Measurements from ENCODE around the gene MAPK4.

The MAPK4 gene

DNA sequence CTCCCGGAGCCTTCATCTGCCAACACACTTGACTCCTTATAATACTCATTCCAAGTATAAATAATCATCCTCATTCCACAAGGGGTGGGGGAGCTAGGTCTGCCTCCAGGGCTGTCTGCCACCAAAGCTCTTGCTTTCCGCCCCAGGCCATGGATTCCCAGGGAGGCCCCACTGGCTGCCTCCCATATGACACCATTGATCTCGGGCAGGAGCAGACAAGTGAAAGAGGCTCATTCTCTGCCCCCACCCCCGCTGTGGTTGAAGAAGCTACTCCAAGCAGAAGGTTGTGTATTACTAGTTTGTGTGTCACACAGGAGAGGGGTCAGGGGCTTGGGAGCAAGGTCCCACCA lies 160.4 kb downstream of the MAPK4 start:
- Mint-ChIP-seq H3K36me3 (no peaks in the 10 kb centered on the region), H3K27me3 (peaks cover 51% of the 10 kb centered on the region), H3K4me1 (no peaks in the 10 kb centered on the region), H3K27ac (no peak overlapping the region), H3K4me3 (no peak overlapping the region), H3K9me3 (peaks cover 12% of the 10 kb centered on the region)
- no peak for ATAC-seq

DNA sequence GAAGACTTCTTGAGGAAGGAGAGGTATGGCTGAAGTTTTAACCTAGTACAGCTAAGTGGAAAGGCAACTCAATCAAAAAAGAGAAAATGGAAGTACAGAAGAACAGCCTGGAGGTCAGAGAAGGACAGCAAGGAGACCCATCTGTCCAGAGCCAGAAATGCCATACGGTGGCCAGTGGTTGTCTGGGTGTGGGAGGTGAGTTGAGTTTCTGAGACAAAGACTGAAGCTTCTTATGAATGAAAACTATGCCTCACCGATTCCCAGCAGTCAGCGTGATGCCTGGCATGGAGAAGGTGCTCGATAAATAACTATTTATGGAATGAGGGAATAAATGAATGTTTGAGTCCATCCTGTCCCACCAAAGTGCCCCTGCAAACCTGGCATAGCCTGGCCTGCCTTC lies 161.1 kb downstream of the MAPK4 start:
- no peak for ATAC-seq
- Mint-ChIP-seq H3K36me3 (no peaks in the 10 kb centered on the region), H3K4me1 (no peaks in the 10 kb centered on the region), H3K9me3 (peaks cover 9% of the 10 kb centered on the region), H3K4me3 (no peak overlapping the region), H3K27me3 (peaks cover 54% of the 10 kb centered on the region), H3K27ac (no peak overlapping the region)

DNA sequence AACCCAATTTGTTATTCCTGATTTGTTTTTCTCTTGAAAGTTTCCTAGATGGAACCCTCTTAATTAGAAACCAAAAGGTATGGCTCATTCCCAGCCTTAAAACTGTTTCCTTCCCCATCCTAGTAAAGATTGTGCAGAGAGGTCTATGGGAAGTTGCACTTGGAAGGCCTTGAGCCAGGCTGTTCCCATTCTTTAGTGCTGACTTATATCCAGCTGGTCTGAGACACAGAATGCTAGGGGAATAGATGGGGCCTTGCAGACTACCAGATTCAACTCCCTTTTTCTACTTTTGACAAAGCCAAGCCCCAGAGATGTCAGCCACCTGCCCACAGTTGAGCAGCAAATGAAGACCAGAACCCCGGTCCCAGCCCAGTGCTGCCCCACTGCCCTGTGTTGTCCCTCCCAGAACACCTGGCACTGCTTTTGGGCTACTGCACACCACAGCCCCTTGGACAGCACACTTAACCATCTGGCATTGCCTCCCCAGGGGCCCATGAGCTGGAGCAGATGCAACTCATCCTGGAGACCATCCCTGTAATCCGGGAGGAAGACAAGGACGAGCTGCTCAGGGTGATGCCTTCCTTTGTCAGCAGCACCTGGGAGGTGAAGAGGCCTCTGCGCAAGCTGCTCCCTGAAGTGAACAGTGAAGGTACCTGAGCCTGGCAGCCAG lies 161.7 kb downstream of the MAPK4 start:
- Mint-ChIP-seq H3K4me1 (no peaks in the 10 kb centered on the region), H3K36me3 (no peaks in the 10 kb centered on the region), H3K9me3 (peaks cover 4% of the 10 kb centered on the region), H3K27ac (no peak overlapping the region), H3K4me3 (no peak overlapping the region), H3K27me3 (peaks cover 53% of the 10 kb centered on the region)
- no peak for ATAC-seq

DNA sequence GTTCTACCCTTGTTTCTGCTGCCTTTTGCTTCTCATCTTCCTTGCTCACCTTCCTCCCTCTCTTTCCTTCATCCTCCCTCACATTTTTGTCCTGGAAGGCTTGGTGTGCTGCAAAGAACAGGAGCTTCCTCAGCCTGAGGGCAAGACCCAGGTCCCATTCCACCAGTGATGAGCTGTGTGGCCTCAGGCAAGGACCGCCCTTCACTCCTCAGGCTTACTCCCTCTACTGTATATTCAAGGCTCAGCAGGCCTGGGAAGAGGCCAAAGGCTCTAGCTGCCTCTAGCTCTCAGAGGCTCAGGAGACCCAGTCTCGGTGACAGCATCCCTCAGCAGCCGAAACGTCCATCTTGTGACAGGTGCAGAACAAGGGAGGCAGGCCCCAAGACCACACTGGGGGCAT lies 162.4 kb downstream of the MAPK4 start:
- no peaks in the 10 kb centered on the region for H3K9me3 Mint-ChIP-seq
- peaks cover 6% of the 10 kb centered on the region for H3K4me1 Mint-ChIP-seq
- peak; percentile 38 for ATAC-seq
- H3K4me3 Mint-ChIP-seq: no peak overlapping the region
- no peak overlapping the region for H3K27ac Mint-ChIP-seq
- H3K36me3 Mint-ChIP-seq: no peaks in the 10 kb centered on the region
- peaks cover 46% of the 10 kb centered on the region for H3K27me3 Mint-ChIP-seq

DNA sequence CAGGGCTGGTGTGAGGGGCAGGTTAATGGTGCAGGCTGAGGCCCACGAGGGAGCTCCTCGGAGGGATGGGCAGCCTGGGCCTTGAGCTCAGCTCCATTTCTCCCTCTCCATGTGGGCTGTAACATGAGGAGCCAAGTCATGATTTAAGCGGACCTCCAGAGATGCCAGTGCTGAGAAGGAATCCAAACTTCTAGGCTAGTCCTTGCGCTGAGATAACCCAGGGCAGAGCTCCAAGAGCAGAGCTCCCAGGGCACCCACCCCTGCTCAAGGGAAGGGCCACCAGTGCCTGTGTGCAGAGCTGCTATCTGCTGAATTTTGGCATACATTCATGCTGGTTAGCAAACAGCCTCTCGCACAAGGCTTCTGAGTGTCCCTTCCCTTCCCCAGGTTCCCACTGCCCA lies 164.9 kb downstream of the MAPK4 start:
- no peaks in the 10 kb centered on the region for H3K36me3 Mint-ChIP-seq
- no peak overlapping the region for H3K4me3 Mint-ChIP-seq
- no peak overlapping the region for H3K27ac Mint-ChIP-seq
- H3K27me3 Mint-ChIP-seq: peaks cover 46% of the 10 kb centered on the region
- peaks cover 6% of the 10 kb centered on the region for H3K4me1 Mint-ChIP-seq
- H3K9me3 Mint-ChIP-seq: no peaks in the 10 kb centered on the region
- no peak for ATAC-seq

DNA sequence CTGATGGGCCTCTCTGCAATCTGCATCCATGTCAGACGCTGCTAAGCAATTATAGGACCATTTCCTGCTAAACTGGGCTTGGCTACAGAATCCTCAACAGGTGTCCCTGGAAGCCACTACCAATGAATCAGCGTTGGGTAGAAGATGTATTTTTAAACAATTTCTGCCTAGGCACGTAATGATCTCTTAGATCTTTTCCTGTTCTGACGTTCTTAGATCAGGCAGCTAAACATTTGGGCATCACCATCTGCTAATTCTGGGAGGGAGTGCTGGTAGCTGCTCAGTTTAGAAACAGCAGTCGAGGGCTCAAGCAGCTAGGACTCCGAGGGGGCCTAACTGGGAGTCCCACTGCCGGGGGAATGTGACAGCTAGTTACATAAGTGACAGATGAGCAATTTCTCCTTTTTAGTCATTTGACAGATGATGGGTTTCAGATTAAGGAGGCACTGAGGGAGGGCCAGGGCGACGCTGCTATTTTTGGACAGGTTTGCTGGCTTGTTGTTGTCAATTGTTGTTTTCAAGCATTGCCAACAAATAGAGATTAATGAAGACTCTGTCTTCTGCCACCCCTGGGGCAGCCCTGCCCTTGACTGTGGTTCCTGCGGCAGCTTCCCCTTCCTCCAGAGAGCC lies 167.2 kb downstream of the MAPK4 start:
- Mint-ChIP-seq H3K27ac (no peak overlapping the region), H3K36me3 (no peaks in the 10 kb centered on the region), H3K4me1 (peaks cover 6% of the 10 kb centered on the region), H3K27me3 (peaks cover 34% of the 10 kb centered on the region), H3K4me3 (no peak overlapping the region), H3K9me3 (no peaks in the 10 kb centered on the region)
- no peak for ATAC-seq

DNA sequence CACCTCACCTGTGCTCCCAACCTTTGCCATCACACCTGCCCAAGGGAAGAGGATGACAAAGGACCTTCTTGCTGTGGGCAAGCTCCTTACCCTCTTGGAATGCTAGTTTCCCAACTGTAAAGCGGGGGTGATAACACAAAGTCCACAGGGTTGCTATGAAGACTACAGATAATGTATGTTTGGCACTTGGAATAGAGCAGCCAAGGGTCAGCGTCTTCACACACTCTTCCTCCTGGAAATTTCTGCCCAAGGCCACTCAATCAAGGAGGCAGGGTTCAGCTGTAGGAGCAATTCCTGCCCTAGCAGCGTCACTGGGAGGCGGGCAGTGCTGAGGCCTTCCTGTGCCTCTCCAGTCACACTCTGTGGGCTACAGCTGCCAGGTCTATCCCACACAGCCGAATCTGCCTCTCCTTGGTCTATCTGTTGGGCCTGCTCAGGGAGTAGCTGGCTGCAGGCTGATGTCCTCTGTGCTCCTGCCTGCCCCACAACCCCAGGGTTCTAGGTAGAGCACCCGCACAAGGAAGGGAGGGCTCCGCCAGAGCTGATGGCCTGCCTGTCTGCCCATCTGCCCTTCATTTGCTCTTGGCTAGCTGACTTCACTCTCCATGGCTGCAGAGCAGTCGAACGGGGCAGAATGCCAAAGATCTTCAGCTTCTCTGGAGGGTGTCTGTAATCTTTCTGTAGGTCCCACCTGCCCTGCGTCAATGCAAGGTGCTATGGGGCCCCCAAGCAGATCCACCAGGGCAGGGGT lies 168.0 kb downstream of the MAPK4 start:
- no peak overlapping the region for H3K27ac Mint-ChIP-seq
- ATAC-seq: peak; percentile 2
- H3K36me3 Mint-ChIP-seq: no peaks in the 10 kb centered on the region
- no peak overlapping the region for H3K4me3 Mint-ChIP-seq
- no peaks in the 10 kb centered on the region for H3K9me3 Mint-ChIP-seq
- peaks cover 6% of the 10 kb centered on the region for H3K4me1 Mint-ChIP-seq
- H3K27me3 Mint-ChIP-seq: peaks cover 33% of the 10 kb centered on the region

DNA sequence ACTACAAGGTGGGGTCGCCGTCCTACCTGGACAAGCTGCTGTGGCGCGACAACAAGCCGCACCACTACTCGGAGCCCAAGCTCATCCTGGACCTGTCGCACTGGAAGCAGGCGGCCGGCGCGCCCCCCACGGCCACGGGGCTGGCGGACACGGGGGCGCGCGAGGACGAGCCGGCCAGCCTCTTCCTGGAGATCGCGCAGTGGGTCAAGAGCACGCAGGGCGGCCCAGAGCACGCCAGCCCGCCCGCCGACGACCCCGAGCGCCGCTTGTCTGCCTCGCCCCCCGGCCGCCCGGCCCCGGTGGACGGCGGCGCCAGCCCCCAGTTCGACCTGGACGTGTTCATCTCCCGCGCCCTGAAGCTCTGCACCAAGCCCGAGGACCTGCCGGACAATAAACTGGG lies 169.5 kb downstream of the MAPK4 start:
- Mint-ChIP-seq H3K4me1 (peaks cover 6% of the 10 kb centered on the region), H3K4me3 (no peak overlapping the region), H3K27me3 (peaks cover 24% of the 10 kb centered on the region), H3K9me3 (no peaks in the 10 kb centered on the region), H3K27ac (no peak overlapping the region), H3K36me3 (no peaks in the 10 kb centered on the region)
- ATAC-seq: no peak

DNA sequence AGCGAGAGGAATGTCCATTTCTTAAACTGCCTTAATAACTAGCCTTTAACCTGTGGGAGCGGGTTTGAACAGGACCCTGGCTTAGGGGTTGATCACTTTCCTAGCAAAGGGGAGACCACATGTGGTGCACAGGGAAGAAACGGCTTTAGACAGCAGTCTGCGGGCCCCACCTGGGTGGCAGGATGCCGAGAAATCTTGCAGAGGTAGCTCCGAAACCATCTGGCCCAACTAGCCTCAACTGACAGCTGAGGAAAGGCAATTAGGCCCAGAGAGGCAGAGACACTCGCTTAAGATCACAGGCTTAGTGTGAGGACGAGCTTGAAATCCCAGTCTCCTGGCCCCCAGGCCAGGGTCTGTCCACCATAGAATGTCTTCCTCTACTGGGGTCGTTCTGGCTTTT lies 170.1 kb downstream of the MAPK4 start:
- no peaks in the 10 kb centered on the region for H3K36me3 Mint-ChIP-seq
- no peaks in the 10 kb centered on the region for H3K9me3 Mint-ChIP-seq
- H3K4me3 Mint-ChIP-seq: no peak overlapping the region
- no peak for ATAC-seq
- no peak overlapping the region for H3K27ac Mint-ChIP-seq
- H3K27me3 Mint-ChIP-seq: peaks cover 24% of the 10 kb centered on the region
- peaks cover 6% of the 10 kb centered on the region for H3K4me1 Mint-ChIP-seq

DNA sequence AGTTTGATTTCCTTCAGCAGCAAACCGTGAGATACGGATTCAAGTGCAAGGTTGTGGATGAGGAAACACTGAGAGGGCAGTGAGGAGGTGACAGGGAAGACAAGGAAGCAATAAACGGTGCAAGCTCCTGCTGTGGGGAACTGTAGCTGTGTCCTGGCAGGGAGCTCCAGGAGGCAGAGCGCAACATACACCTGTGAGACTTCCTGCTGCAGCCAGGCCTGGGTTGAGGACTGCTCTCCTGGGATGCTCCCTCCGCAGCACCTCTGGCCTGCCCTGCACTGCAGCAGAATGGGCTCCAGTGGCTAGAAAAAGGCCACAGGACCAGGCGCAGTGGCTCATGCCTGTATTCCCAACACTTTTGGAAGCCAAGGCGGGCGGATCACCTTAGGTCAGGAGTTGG lies 174.5 kb downstream of the MAPK4 start:
- no peak overlapping the region for H3K27ac Mint-ChIP-seq
- H3K27me3 Mint-ChIP-seq: no peaks in the 10 kb centered on the region
- no peaks in the 10 kb centered on the region for H3K9me3 Mint-ChIP-seq
- H3K4me1 Mint-ChIP-seq: no peaks in the 10 kb centered on the region
- no peak overlapping the region for H3K4me3 Mint-ChIP-seq
- no peak for ATAC-seq
- H3K36me3 Mint-ChIP-seq: no peaks in the 10 kb centered on the region

DNA sequence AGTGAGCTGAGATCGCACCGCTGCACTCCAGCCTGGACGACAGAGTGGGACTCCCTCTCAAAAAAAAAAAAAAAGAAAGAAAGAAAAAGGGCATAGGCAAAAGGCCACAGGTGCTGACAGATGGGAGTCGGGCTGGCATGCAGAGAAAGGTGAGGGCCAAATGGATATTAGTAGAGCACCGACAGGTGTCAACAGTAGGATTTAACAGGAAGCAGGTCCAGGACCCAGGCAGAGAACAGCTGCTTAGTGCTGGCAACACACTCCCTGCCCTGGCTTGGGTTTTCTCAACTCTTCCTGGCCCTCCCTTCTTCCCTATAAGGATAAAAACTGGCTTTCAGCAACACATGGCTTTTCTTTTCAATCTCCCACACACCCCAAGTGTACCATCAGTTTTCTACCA lies 175.0 kb downstream of the MAPK4 start:
- no peaks in the 10 kb centered on the region for H3K27me3 Mint-ChIP-seq
- no peak overlapping the region for H3K27ac Mint-ChIP-seq
- no peaks in the 10 kb centered on the region for H3K36me3 Mint-ChIP-seq
- no peak for ATAC-seq
- no peaks in the 10 kb centered on the region for H3K9me3 Mint-ChIP-seq
- no peaks in the 10 kb centered on the region for H3K4me1 Mint-ChIP-seq
- no peak overlapping the region for H3K4me3 Mint-ChIP-seq

DNA sequence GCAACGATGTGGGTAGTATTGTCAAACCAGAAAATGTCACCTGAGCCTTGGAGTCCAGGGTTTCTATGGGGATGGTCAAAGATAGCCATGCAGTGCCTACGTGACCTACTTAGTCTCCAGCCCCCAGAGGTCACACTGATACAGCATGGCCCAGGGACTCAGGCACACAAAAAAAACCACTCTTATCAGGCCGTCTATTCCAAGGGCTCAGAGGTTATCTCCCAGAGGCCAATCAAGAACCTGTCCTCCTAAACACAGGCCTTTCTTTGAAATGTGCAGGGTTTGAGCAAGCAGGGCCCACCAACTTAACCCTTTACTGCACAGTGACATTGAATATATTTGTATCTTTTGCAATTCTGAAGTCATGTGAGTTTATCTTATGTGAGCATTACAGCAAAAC lies 177.2 kb downstream of the MAPK4 start:
- no peak overlapping the region for H3K27ac Mint-ChIP-seq

DNA sequence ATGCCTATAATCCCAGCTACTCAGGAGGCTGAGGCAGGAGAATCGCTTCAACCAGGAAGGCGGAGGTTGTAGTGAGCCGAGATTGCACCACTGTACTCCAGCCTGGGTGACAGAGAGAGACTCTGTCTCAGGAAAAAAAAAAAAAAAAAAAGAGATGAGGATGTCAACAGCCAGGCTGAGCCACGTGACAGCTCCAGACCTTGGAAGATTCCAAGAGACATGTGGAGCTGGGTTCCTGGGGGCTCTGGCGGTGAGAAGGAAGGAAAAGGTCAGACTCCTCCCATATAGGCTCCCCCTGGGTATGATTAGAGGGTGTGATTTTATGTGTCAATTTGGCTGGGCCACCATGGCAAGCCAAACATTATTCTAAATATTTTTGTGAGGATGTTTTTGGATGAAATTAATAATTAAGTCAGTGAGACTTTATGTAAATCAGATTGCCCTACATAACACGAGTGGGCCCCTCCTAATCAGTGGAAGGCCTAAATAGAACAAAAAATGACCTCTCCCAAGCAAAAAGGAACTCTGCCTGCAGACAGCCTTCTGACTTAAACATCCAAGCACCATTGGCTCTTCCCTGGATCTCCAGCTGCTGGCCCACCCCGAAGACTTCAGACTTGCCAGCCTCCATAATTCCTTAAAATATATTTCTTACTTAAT lies 178.3 kb downstream of the MAPK4 start:
- Mint-ChIP-seq H3K27ac (no peak overlapping the region), H3K4me3 (no peak overlapping the region), H3K9me3 (no peaks in the 10 kb centered on the region), H3K4me1 (no peaks in the 10 kb centered on the region), H3K27me3 (no peaks in the 10 kb centered on the region), H3K36me3 (no peaks in the 10 kb centered on the region)
- no peak for ATAC-seq

More for the DNA sequence above, 177.2 kb downstream of the MAPK4 start:
- Mint-ChIP-seq H3K9me3 (no peaks in the 10 kb centered on the region), H3K36me3 (no peaks in the 10 kb centered on the region), H3K4me1 (no peaks in the 10 kb centered on the region), H3K4me3 (no peak overlapping the region), H3K27me3 (no peaks in the 10 kb centered on the region)
- no peak for ATAC-seq

DNA sequence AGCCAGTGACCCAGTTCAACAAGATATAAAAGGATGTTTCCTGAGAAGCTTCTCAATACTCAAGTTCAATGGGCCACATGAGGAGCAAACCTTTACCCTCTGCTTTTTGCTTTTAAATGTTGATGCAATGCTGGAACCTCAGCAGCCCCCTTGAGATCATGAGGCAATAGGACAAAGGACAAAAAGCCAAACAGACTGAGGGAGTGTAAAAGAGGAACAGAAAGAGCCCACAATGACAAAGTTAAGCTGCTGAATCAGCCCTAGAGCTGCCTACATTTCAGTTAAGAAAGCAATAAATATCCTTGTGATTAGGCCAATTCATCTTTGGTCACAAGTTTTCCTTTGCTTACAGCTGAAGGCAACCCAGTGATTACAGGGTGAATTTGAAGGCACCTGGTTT lies 183.1 kb downstream of the MAPK4 start:
- Mint-ChIP-seq H3K36me3 (no peaks in the 10 kb centered on the region), H3K27me3 (peaks cover 19% of the 10 kb centered on the region), H3K9me3 (peaks cover 9% of the 10 kb centered on the region), H3K4me3 (no peak overlapping the region), H3K27ac (no peak overlapping the region), H3K4me1 (no peaks in the 10 kb centered on the region)
- no peak for ATAC-seq

DNA sequence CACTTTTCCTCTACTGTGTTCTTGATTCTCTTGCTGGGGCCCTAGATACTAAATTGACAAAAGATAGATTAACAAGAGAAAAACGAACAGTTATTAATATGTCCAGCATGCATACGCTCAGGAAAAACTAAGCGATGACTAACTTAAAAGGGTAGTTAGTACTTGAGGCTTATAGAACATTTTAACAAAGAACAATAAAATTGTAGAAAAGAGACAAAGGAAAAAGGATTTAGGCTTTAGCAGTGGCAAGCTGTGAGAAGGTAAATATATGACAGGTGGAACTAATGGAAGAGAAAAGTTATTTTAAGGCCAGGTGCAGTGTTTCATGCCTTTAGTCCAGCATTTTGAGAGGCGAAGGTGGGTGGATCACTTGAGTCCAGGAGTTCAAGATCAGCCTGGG lies 184.4 kb downstream of the MAPK4 start:
- H3K4me3 Mint-ChIP-seq: no peak overlapping the region
- no peak overlapping the region for H3K27ac Mint-ChIP-seq
- H3K36me3 Mint-ChIP-seq: no peaks in the 10 kb centered on the region
- H3K27me3 Mint-ChIP-seq: peaks cover 32% of the 10 kb centered on the region
- no peaks in the 10 kb centered on the region for H3K4me1 Mint-ChIP-seq
- H3K9me3 Mint-ChIP-seq: peaks cover 9% of the 10 kb centered on the region
- no peak for ATAC-seq
